Amniotic epithelial cell (primary cell): ENCODE measurements around the gene APBB2.

Source experiments
- DNase-seq: peaks from one replicate; pipeline ENCODE4 v3.0.0-alpha.2; 2010; ENCODE audit warnings: low read depth

APBB2 gene

GRCh38 chr4:41215969-41216293, 1.6 kb upstream of the APBB2 start:
- no peak for DNase-seq

DNA sequence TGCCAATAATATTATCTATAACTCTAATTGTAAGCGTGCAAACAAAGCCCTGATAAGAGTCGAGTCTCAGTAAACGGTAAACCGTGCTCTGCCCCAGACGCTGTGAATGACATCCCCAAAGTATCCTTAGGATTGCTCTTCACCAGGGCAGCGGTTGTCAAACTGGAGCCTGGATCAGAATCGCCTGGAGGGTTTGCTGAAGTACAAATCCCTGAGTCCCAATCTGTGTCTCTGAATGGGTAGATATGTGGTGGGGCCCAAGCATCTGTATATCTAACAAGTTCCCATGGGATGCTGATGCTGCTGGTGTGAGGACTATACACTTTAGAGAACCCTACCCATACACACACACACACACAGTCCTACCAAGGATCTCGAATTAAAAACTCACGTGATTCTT, 813 bp upstream of the APBB2 start:
- DNase-seq: no peak

- DNase-seq: no peak
Measured at GRCh38 chr4:41214825-41215146, 444 bp upstream of the APBB2 start.

GRCh38 chr4:41213625-41214135, 662 bp downstream of the APBB2 start:
- DNase-seq: no peak

GRCh38 chr4:41212616-41213203, 1.6 kb downstream of the APBB2 start:
- peak; percentile 89 for DNase-seq

DNA sequence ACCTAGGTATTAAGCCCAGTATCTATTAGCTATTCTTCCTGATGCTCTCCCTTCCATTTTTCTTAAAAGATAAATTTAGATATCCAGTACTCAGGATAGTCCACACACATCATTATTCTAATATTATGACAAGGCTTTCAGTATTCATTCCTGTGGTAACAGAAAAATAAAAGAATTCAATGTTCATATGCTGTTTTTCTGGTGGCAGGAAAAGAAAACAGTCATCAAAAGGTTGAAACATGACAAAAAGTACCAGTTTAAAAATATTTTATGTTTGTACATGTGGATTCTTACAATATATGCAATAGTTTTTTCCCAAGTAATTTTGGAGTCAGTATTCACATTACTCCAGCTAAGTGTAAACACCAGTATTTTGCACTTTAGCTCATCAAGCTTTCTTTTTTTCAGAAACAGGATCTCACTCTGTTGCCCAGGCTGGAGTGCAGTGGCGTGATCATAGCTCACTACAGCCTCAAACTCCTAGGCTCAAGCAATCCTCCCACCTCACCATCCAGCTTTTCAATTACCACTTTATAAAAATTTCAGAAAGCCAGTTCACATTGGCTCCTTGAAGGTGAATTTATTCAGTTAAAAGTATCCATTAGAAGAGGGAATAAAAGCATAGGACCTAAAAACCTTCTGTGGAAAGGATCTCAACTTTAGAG, 2.3 kb downstream of the APBB2 start:
- DNase-seq: no peak

DNA sequence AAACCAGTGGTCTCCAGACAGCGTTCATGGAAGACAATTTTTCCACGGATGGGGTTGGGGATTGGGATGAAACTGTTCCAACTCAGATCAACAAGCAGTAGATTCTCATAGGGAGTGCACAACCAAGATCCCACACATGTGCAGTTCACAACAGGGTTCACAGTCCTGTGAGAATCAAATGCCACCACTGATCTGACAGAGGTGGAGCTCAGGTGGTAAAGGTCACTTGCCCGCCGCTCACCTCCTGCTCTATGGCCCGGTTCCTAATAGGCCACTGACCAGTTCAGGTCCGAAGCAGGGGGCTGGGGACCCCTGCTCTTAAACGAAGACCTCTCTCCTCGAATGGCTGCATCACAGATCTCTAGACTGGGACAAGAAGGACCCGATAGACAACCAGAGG, 4.4 kb downstream of the APBB2 start:
- no peak for DNase-seq

- DNase-seq: no peak
Measured at GRCh38 chr4:41209187-41209586, 5.2 kb downstream of the APBB2 start.

- DNase-seq: peak; percentile 70
Measured at GRCh38 chr4:41207291-41207831, 7.0 kb downstream of the APBB2 start.

DNA sequence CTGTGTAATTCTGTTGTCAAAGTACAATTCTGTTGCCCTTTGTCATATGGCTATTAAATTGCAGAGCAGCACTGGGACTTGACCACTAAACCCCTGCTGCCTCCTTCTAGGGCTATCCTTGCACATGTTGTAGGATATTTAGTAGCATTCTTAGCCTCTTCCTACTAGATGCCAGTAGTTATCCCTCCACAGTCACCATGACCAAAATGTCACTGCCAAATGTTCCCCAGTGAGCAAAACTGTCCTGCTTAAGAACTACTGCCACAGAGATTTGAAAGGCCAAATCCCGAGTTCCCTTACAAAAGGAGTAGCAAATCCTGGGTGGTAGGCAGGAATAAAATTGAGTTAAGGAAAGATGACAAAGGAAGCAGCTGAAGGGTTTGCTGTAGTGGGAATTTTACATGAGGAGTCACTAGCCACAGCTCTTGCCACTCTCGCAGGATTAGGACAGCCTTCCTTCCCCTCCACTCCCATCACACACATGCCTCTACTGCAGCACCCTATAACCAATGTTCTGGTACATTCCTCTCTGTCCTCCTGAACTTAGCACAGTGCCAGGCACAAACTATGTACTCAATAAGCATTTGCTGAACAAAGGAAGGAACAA, 8.4 kb downstream of the APBB2 start:
- no peak for DNase-seq

GRCh38 chr4:41205130-41205529, 9.2 kb downstream of the APBB2 start:
- no peak for DNase-seq

DNA sequence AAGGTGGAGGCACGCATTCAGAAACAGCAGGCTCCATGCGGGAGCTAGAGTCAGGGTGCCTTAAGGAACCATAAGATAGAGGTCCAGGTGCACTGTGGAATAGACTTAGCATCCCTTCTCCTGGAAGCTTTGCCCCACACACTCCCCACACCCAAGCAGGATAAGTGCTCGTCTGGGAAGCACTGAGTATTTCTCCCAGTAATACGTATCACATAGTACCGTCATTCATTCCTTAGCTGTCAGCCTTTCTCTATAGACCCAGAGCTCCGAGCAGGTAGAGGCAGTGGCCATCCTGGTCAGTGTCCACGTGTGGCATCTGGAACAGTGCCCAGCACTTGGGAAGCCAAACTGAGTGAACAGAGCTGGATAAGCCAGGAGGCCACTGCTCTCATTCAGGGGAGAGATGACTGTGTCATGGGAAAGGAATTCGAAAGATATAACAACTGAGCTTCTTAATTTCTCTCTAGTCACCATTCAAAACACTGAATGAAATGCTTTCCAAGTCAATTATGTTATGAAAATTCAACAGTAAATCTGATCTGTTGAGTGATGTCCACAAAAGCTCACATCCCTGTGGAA, 9.9 kb downstream of the APBB2 start:
- DNase-seq: peak; percentile 83

DNA sequence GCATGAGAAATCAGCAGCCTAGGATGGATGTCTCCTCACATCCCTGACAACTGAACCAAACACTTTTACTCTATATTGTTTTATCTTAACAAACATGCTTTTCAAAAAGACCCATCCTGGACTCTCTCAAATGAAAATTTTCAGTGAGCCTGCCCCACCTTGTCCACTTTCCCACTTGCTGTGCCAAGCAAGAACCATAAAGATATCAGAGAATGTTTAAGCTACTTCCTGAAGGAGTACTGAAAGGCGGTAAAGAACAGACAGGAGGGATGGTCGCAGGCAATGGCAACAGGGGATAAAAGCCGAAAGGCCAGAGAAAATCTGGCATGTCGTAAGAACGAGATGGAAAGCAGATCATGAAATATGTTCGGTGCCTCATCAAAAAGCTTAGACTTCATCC, 10.5 kb downstream of the APBB2 start:
- no peak for DNase-seq

- no peak for DNase-seq
Measured at GRCh38 chr4:41202820-41203568, 11.3 kb downstream of the APBB2 start.

- DNase-seq: no peak
Measured at GRCh38 chr4:41202356-41202755, 12.0 kb downstream of the APBB2 start.

DNA sequence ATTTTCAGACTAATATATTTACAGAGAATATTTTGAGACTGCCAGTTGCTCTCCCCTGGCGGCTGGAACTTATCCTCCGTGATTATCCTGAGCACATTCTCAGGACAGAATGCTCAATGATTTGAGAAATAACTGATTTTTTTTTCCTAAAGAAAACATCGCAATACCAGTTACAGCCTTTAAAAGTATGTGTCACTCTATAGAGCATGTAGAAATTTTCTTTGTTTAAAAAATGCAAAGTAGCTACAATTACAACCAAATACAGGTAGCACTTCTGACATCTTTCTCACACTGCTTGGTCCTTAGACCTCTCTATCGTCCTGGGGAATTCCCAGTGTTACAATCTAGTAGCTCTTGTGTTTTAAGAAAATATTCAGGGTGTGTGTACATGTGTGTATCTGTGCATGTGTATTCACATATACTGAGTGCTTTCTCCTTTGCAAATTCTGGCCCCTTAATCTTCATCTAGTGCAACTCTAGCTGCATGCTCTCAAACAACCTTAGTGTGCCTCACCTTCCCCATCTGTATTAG, 13.8 kb downstream of the APBB2 start:
- no peak for DNase-seq

GRCh38 chr4:41199788-41200187, 14.6 kb downstream of the APBB2 start:
- DNase-seq: no peak

DNA sequence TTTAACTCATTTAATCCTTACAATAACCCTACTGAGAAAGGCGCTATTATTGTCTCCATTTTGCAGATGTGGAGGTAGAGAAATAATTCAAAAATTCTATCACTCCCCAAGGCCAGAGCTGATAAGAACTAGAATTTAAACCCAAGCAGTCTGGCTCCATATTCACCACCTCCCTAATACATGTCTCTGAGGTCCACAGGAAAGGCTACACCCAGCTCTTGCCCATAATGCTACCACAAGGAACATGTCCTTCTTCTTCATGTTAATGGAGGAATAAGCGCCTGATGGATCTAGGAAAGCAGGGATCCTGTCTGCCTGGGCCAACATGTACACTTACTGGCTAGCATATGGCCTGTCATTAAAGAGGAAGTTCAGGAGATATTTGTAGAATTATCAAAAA, 16.3 kb downstream of the APBB2 start:
- no peak for DNase-seq

DNA sequence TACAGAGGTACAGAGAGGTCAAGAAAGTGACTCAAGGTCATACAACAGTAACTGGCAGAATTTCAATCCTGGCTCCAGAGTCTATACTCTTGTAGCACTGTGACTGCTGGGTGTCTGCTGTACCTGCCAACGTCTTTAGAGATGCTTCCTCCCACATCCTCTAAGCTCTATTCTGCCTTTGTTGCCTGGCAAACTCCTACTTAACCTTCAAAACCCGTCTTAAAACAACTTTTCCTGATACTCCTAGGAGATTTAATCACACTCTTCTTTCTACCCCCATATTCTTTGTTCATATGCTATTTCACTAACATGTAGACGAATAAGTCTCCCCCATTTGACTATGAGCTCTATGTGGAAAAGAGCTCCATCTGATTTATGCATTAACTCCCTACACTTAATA, 16.8 kb downstream of the APBB2 start:
- DNase-seq: no peak

- no peak for DNase-seq
Measured at GRCh38 chr4:41196633-41197332, 17.6 kb downstream of the APBB2 start.

GRCh38 chr4:41192136-41192535, 22.2 kb downstream of the APBB2 start:
- peak; percentile 46 for DNase-seq

- DNase-seq: no peak
Measured at GRCh38 chr4:41189666-41190065, 24.7 kb downstream of the APBB2 start.
